Heart left ventricle (tissue), 13 donors: ENCODE results near the gene MYO18B.

Experiments used
- POLR2A ChIP-seq, 2 donors: fragments of 450-650 bp; IDR thresholded peaks; one replicate each; pipeline ENCODE4 v1.6.1; 2017; ENCODE audit warnings: antibody characterized with exemption in 2 of 2, mild to moderate bottlenecking in 2 of 2, moderate library complexity in 2 of 2
- TF ChIP-seq, protein P1 (sequence below), 12 donors: fragments of 200-600 bp; sonication (generic) in 4 of 12; IDR thresholded peaks; one replicate each; pipeline versions ENCODE4 v1.5.0 to v1.8.0; 2018 to 2022; ENCODE audit warnings: antibody characterized with exemption in 12 of 12, mild to moderate bottlenecking in 5 of 12
- donor health status: ischemic (EF 13 %, LVEDD 7.1; RV severe dilation, severe dysfunction).
- donor health status: DM: no; HTN: yes; CAD: no.
- donor health status: DM: no; HTN: no; CAD: no.
- donor health status: ischemic (EF 25% LVEDD 6.9; RV normal size, moderate dysfunction).
- donor health status: ischemic (EF 25% LVEDD 5.7; RV mildly dilated, moderate dysfunction).
- donor health status: ischemic (EF 35%, LVEDD 5.7; RV mildly dilated, moderate dysfunction).
- donor health status: nonischemic (EF 11% LVEDD 7.7; RV severe dilation, severe dysfunction).
- donor health status: DM: yes; HTN: yes; CAD: no.
- donor health status: PGD.
- donor health status: ischemic (EF 29% LVEDD 5.4; RV normal size, mild dysfunction).
- donor health status: nonischemic (EF 23%, LVEDD 6.1; RV moderate dilation, normal function).

DNA sequence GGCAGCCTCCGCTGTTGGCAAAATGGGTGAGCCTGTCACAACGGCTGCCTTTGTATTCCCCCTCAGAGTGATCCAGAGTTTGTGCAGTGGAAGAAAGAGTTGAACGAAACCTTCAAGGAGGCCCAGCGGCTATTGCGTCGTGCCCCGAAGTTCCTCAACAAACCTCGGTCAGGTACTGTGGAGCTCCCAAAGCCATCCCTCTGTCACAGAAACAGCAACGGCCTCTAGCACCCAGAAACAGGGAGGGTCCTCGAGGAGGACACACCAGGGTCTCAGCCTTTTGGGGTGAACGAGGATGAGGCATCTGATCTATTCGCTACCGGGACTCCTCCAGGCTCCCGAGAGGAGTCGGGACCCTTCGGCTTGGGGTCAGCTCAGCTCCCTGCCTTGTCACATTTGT, 19.8 kb upstream of the MYO18B start:
- TF ChIP-seq, protein P1, sequence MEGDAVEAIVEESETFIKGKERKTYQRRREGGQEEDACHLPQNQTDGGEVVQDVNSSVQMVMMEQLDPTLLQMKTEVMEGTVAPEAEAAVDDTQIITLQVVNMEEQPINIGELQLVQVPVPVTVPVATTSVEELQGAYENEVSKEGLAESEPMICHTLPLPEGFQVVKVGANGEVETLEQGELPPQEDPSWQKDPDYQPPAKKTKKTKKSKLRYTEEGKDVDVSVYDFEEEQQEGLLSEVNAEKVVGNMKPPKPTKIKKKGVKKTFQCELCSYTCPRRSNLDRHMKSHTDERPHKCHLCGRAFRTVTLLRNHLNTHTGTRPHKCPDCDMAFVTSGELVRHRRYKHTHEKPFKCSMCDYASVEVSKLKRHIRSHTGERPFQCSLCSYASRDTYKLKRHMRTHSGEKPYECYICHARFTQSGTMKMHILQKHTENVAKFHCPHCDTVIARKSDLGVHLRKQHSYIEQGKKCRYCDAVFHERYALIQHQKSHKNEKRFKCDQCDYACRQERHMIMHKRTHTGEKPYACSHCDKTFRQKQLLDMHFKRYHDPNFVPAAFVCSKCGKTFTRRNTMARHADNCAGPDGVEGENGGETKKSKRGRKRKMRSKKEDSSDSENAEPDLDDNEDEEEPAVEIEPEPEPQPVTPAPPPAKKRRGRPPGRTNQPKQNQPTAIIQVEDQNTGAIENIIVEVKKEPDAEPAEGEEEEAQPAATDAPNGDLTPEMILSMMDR (IDR thresholded peaks at IDR 0.05) = no peak
- TF ChIP-seq POLR2A (IDR thresholded peaks at IDR 0.05) = no peak
